Keratinocyte (primary cell): ENCODE results near the gene HSDL1. TPM values are rescaled to one million over a fixed set of nuclear protein-coding genes. Genes with fewer than 3 reads are reported as not detected.

ENCODE experiments used
- DNase-seq: peaks from one replicate; pipeline ENCODE4 v3.0.0-alpha.2; 2011; ENCODE audit warnings: low read depth, missing footprints, low spot score
- FAIRE-seq: peaks from 2 replicates; lab custom pipeline; 2011; peaks lifted over from hg19 to GRCh38; lab: Jason Lieb, UNC
- H2AFZ ChIP-seq: 2 replicates; pipeline ENCODE4 v1.6.0; 2012; ENCODE audit warnings: low read length, control low read depth, inconsistent platforms; ENCODE audit not compliant: control insufficient read depth
- H3K27ac ChIP-seq: 2 replicates; pipeline ENCODE4 v1.5.1; 2011; ENCODE audit warnings: low read length; ENCODE audit not compliant: control insufficient read depth, insufficient read depth
- H3K27me3 ChIP-seq: 3 replicates; pipeline ENCODE4 v1.6.0; 2011; ENCODE audit warnings: low read length; ENCODE audit not compliant: control insufficient read depth, insufficient read depth; ENCODE audit errors: extremely low read depth
- H3K36me3 ChIP-seq, 2 experiments: 2 replicates in 1 of 2; 3 replicates in 1 of 2; pipeline ENCODE4 v1.5.1; 2011; ENCODE audit warnings: low read length in 2 of 2, mild to moderate bottlenecking in 1 of 2; ENCODE audit not compliant: control insufficient read depth in 2 of 2, insufficient read depth in 2 of 2; ENCODE audit errors: extremely low read depth in 1 of 2
- H3K4me1 ChIP-seq: 3 replicates; pipeline ENCODE4 v1.5.1; 2011; ENCODE audit warnings: low read length; ENCODE audit not compliant: control insufficient read depth, insufficient read depth; ENCODE audit errors: extremely low read depth
- H3K4me2 ChIP-seq: 3 replicates; pipeline ENCODE4 v1.6.0; 2011; ENCODE audit warnings: low read depth, low read length; ENCODE audit not compliant: control insufficient read depth, insufficient read depth; ENCODE audit errors: extremely low read depth
- H3K4me3 ChIP-seq, 3 experiments: fragments of 200-600 bp in 1 of 3; sonication (generic) in 1 of 3; 2 replicates in 2 of 3; 3 replicates in 1 of 3; pipeline ENCODE4 v1.5.1; 2011 to 2016; ENCODE audit warnings: low read length in 3 of 3, mild to moderate bottlenecking in 3 of 3, control low read depth in 2 of 3, inconsistent platforms in 1 of 3, low read depth in 1 of 3, mixed read lengths in 1 of 3, mixed run types in 1 of 3, moderate library complexity in 1 of 3; ENCODE audit not compliant: control insufficient read depth in 2 of 3, insufficient read depth in 2 of 3; ENCODE audit errors: extremely low read depth in 1 of 3
- H3K79me2 ChIP-seq: 2 replicates; pipeline ENCODE4 v1.6.0; 2012; ENCODE audit warnings: low read length; ENCODE audit not compliant: control insufficient read depth, insufficient read depth
- H3K9ac ChIP-seq: 3 replicates; pipeline ENCODE4 v1.6.0; 2011; ENCODE audit warnings: low read length; ENCODE audit not compliant: control insufficient read depth, insufficient read depth; ENCODE audit errors: extremely low read depth
- H3K9me1 ChIP-seq: 3 replicates; pipeline ENCODE4 v1.6.0; 2011; ENCODE audit warnings: low read length; ENCODE audit not compliant: control insufficient read depth, insufficient read depth; ENCODE audit errors: extremely low read depth
- H3K9me3 ChIP-seq: 2 replicates; pipeline ENCODE4 v1.5.1; 2012; ENCODE audit warnings: low read depth, low read length; ENCODE audit not compliant: control insufficient read depth
- H4K20me1 ChIP-seq: 3 replicates; pipeline ENCODE4 v1.6.0; 2011; ENCODE audit warnings: low read length; ENCODE audit not compliant: control insufficient read depth, insufficient read depth; ENCODE audit errors: extremely low read depth
- CTCF ChIP-seq, 3 experiments: IDR thresholded peaks in 1 of 3; conservative IDR thresholded peaks in 1 of 3; optimal IDR thresholded peaks in 1 of 3; 2 replicates in 2 of 3; 3 replicates in 1 of 3; pipeline versions ENCODE3 to v1.5.1; 2011; ENCODE audit warnings: low read length in 3 of 3, mild to moderate bottlenecking in 3 of 3, moderate library complexity in 2 of 3, control low read depth in 1 of 3, inconsistent platforms in 1 of 3; ENCODE audit not compliant: insufficient read depth in 2 of 3; ENCODE audit errors: extremely low read depth in 1 of 3
- EZH2 ChIP-seq: IDR thresholded peaks from one replicate; pipeline ENCODE4 v1.6.1; 2012; ENCODE audit warnings: inconsistent platforms, mild to moderate bottlenecking, low read length, moderate library complexity
- dilution Hi-C: fragments of 300-500 bp; cut with MboI; formaldehyde crosslinking; loops from one replicate; pipeline ENCODE4 v1.7.0; 2020; ENCODE audit warnings: low sequenced_read_pairs; ENCODE audit not compliant: extremely low pct_ligation_motif_present
- polyA plus RNA-seq, 5 experiments: library from polyadenylated mRNA; depleted of rRNA in 3 of 5; stranded (reverse) in 3 of 5; stranded (forward) in 1 of 5; unstranded in 1 of 5; fragments of >200 nt; gene quantifications; 1 replicate in 1 of 5; 2 replicates in 3 of 5; 3 replicates in 1 of 5; pipeline versions ENCODE4 v1.2.1 to v1.2.3, GENCODE V29; 2011 to 2012; ENCODE audit warnings: missing spikeins in 2 of 5, low read depth in 1 of 5, low replicate concordance in 1 of 5

Gene HSDL1
- polyA plus RNA-seq, 1 donor (not counting 4 experiments of a cell fraction or from before 2014, with no cell fraction given), result 18.1 TPM

- dilution Hi-C loops, result no loop called here
- Histone ChIP-seq H3K27me3 (no peaks in the 10 kb centered on the region), H3K4me2 (no peak overlapping the region), H3K27ac (no peak overlapping the region), H3K4me3 (no peak overlapping the region), H2AFZ (no peak overlapping the region), H3K79me2 (no peaks in the 10 kb centered on the region), H3K9ac (no peak overlapping the region), H3K9me3 (no peaks in the 10 kb centered on the region), H3K36me3 (no peaks in the 10 kb centered on the region), H4K20me1 (no peaks in the 10 kb centered on the region), H3K9me1 (no peaks in the 10 kb centered on the region), H3K4me1 (no peaks in the 10 kb centered on the region)
- DNase-seq (no peak), FAIRE-seq (no peak)
- no peak for TF ChIP-seq EZH2
- no peak for TF ChIP-seq CTCF (optimal IDR thresholded peaks at IDR 0.05 in 1 of 3, IDR thresholded peaks at IDR 0.05 in 1 of 3, conservative IDR thresholded peaks at IDR 0.05 in 1 of 3; ENCODE audit: extremely low read depth in 1 of 3, insufficient read depth in 2 of 3, low read length in 3 of 3)
Measured at GRCh38 chr16:84139628-84140258, 5.2 kb downstream of the HSDL1 start.

- DNase-seq, result no peak
- H3K27me3 ChIP-seq, result no peaks in the 10 kb centered on the region
- no peak overlapping the region for H3K9ac ChIP-seq
- no peak overlapping the region for H2AFZ ChIP-seq
- no peak for FAIRE-seq
- H3K79me2 ChIP-seq, result no peaks in the 10 kb centered on the region
- H3K9me1 ChIP-seq, result no peaks in the 10 kb centered on the region
- H3K36me3 ChIP-seq, result no peaks in the 10 kb centered on the region
- no peak for TF ChIP-seq CTCF (optimal IDR thresholded peaks at IDR 0.05 in 1 of 3, IDR thresholded peaks at IDR 0.05 in 1 of 3, conservative IDR thresholded peaks at IDR 0.05 in 1 of 3; ENCODE audit: extremely low read depth in 1 of 3, insufficient read depth in 2 of 3, low read length in 3 of 3)
- TF ChIP-seq EZH2, result no peak
- no peaks in the 10 kb centered on the region for H3K9me3 ChIP-seq
- dilution Hi-C loops, result no loop called here
- no peak overlapping the region for H3K27ac ChIP-seq
- H4K20me1 ChIP-seq, result no peaks in the 10 kb centered on the region
- no peaks in the 10 kb centered on the region for H3K4me1 ChIP-seq
- H3K4me3 ChIP-seq, result no peak overlapping the region
- H3K4me2 ChIP-seq, result no peak overlapping the region
Measured at GRCh38 chr16:84138824-84139627, 6.0 kb downstream of the HSDL1 start.
